ENCODE results near the gene DUSP28. TPM values are rescaled to one million over a fixed set of nuclear protein-coding genes. Genes with fewer than 3 reads are reported as not detected.

The DUSP28 gene
- total RNA-seq, 1 donor from 2014 or later = 8.9 TPM

DNA sequence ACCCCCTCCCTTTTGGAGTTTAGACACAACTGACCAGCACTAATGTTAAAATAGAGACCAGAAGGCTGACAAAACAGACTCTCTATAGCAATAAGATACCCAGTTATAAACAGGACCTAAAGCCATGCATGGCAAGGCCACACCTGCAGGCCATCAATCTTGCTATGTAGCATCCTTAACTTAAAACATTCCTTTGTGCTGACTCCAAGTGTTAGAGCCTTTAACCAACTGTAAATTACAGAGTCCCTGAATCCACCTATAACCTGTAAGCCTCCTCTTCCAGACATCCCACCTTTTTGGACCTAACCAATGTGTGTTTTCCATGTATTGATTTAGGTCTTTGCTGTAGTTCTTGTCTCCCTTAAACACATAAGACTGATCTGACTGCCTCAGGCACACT is 20.3 kb upstream of the DUSP28 start:
- no peaks in the 10 kb centered on the region for H3K79me2 ChIP-seq (ENCODE audit: low read depth)
- TF ChIP-seq EZH2 (IDR thresholded peaks at IDR 0.05) (no peak), EZH2phosphoT487 (IDR thresholded peaks at IDR 0.05) (no peak)
- TF ChIP-seq, protein P1, sequence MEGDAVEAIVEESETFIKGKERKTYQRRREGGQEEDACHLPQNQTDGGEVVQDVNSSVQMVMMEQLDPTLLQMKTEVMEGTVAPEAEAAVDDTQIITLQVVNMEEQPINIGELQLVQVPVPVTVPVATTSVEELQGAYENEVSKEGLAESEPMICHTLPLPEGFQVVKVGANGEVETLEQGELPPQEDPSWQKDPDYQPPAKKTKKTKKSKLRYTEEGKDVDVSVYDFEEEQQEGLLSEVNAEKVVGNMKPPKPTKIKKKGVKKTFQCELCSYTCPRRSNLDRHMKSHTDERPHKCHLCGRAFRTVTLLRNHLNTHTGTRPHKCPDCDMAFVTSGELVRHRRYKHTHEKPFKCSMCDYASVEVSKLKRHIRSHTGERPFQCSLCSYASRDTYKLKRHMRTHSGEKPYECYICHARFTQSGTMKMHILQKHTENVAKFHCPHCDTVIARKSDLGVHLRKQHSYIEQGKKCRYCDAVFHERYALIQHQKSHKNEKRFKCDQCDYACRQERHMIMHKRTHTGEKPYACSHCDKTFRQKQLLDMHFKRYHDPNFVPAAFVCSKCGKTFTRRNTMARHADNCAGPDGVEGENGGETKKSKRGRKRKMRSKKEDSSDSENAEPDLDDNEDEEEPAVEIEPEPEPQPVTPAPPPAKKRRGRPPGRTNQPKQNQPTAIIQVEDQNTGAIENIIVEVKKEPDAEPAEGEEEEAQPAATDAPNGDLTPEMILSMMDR (IDR thresholded peaks at IDR 0.05) = no peak
- H3K27ac Mint-ChIP-seq = no peak overlapping the region
- H3K4me2 ChIP-seq = no peak overlapping the region
- H3K36me3 Mint-ChIP-seq = peaks cover 31% of the 10 kb centered on the region
- peaks cover 5% of the 10 kb centered on the region for H3K36me3 ChIP-seq
- H3K27me3 ChIP-seq = no peaks in the 10 kb centered on the region
- H3K4me3 Mint-ChIP-seq = no peak overlapping the region
- H3F3A ChIP-seq (ENCODE audit: low read depth) = no peaks in the 10 kb centered on the region
- no peak overlapping the region for H3K9ac ChIP-seq
- H3K4me3 ChIP-seq = no peak overlapping the region
- DNase-seq (ENCODE audit: low spot score) = no peak
- H4K20me1 ChIP-seq (ENCODE audit: low read depth) = no peaks in the 10 kb centered on the region
- H3K9me3 Mint-ChIP-seq = peaks cover 10% of the 10 kb centered on the region
- no peaks in the 10 kb centered on the region for H3K9me3 ChIP-seq (ENCODE audit: low read depth)
- H3K4me1 Mint-ChIP-seq = no peaks in the 10 kb centered on the region
- no peak overlapping the region for H2AFZ ChIP-seq (replicated peaks)
- no peak overlapping the region for H3K27ac ChIP-seq
- H3K4me1 ChIP-seq = no peaks in the 10 kb centered on the region
- peaks cover 5% of the 10 kb centered on the region for H3K27me3 Mint-ChIP-seq (ENCODE audit: insufficient read depth, low read depth)

- no peak overlapping the region for H3K4me2 ChIP-seq
- no peaks in the 10 kb centered on the region for H3K4me1 ChIP-seq
- no peaks in the 10 kb centered on the region for H4K20me1 ChIP-seq (ENCODE audit: low read depth)
- no peak overlapping the region for H3K27ac Mint-ChIP-seq
- no peaks in the 10 kb centered on the region for H3K36me3 ChIP-seq
- TF ChIP-seq EZH2 (IDR thresholded peaks at IDR 0.05) = no peak
- TF ChIP-seq, protein P1 (IDR thresholded peaks at IDR 0.05) = no peak
- TF ChIP-seq EZH2phosphoT487 (IDR thresholded peaks at IDR 0.05) = no peak
- H3K27ac ChIP-seq = no peak overlapping the region
- no peaks in the 10 kb centered on the region for H3K4me1 Mint-ChIP-seq
- no peak overlapping the region for H3K4me3 Mint-ChIP-seq
- no peaks in the 10 kb centered on the region for H3K27me3 ChIP-seq
- peaks cover 19% of the 10 kb centered on the region for H3K9me3 Mint-ChIP-seq
- H3K9ac ChIP-seq = no peak overlapping the region
- H3K27me3 Mint-ChIP-seq (ENCODE audit: insufficient read depth, low read depth) = no peaks in the 10 kb centered on the region
- no peak for DNase-seq (ENCODE audit: low spot score)
- peaks cover 8% of the 10 kb centered on the region for H3K9me3 ChIP-seq (ENCODE audit: low read depth)
- H2AFZ ChIP-seq (replicated peaks) = no peak overlapping the region
- H3K79me2 ChIP-seq (ENCODE audit: low read depth) = no peaks in the 10 kb centered on the region
- peaks cover 23% of the 10 kb centered on the region for H3K36me3 Mint-ChIP-seq
- no peak overlapping the region for H3K4me3 ChIP-seq
- H3F3A ChIP-seq (ENCODE audit: low read depth) = no peaks in the 10 kb centered on the region
These were observed 8.9 kb upstream of the DUSP28 start for GRCh38 chr2:240551288-240551687.

DNA sequence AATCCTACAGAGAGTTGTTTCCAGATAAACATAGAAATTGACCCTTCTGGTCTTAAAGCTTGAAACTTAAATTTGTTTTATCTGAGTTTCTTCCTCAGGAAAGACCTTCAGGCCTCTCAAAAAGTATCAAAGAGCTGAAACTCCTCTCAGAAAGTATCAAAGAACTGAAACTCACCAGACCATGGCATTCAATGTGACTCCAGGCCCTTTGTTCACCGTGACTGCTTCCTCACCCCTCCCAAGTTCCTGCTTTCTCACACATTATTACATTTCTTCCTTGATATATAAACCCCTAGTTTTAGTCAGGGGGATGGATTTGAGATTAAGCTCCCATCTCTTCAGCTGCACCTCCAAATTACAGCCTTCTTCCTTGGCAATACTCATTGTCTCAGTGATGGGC is 8.3 kb upstream of the DUSP28 start:
- Histone ChIP-seq H3K79me2 (ENCODE audit: low read depth) (no peaks in the 10 kb centered on the region), H3K9me3 (ENCODE audit: low read depth) (peaks cover 8% of the 10 kb centered on the region), H2AFZ (replicated peaks) (no peak overlapping the region), H3K27ac (no peak overlapping the region), H4K20me1 (ENCODE audit: low read depth) (no peaks in the 10 kb centered on the region), H3K4me1 (no peaks in the 10 kb centered on the region), H3K27me3 (peaks cover 5% of the 10 kb centered on the region), H3K4me3 (no peak overlapping the region), H3K9ac (no peak overlapping the region), H3K4me2 (no peak overlapping the region), H3K36me3 (no peaks in the 10 kb centered on the region), H3F3A (ENCODE audit: low read depth) (no peaks in the 10 kb centered on the region)
- H3K36me3 Mint-ChIP-seq = peaks cover 23% of the 10 kb centered on the region
- no peak overlapping the region for H3K27ac Mint-ChIP-seq
- peaks cover 4% of the 10 kb centered on the region for H3K4me1 Mint-ChIP-seq
- H3K27me3 Mint-ChIP-seq (ENCODE audit: insufficient read depth, low read depth) = no peaks in the 10 kb centered on the region
- TF ChIP-seq EZH2phosphoT487 (IDR thresholded peaks at IDR 0.05) (no peak), EZH2 (IDR thresholded peaks at IDR 0.05) (no peak)
- TF ChIP-seq, protein P1 (IDR thresholded peaks at IDR 0.05) = no peak
- H3K4me3 Mint-ChIP-seq = no peak overlapping the region
- no peak for DNase-seq (ENCODE audit: low spot score)
- peaks cover 19% of the 10 kb centered on the region for H3K9me3 Mint-ChIP-seq
